CD8-positive, alpha-beta memory T cell (primary cell): ENCODE results near the gene IKZF1. TPM values are rescaled to one million over a fixed set of nuclear protein-coding genes. Genes with fewer than 3 reads are reported as not detected.

Source experiments
- CTCF ChIA-PET: fragments of 350-600 bp; sonication (Branson Sonifier 250); formaldehyde crosslinking; loops from one replicate; lab custom pipeline; 2021; ENCODE audit warnings: antibody characterized with exemption; lab: Charles Lee
- POLR2A ChIA-PET: fragments of 350-600 bp; sonication (Branson Sonifier 250); formaldehyde crosslinking; loops from one replicate; lab custom pipeline; 2021; ENCODE audit warnings: antibody characterized with exemption; lab: Charles Lee
- DNase-seq, 5 donors: peaks; one replicate each; pipeline versions ENCODE4 v3.0.0 to v3.0.0-alpha.2; 2020 to 2022; ENCODE audit warnings: mixed read lengths in 1 of 5
- H3K27ac ChIP-seq: one replicate; pipeline ENCODE4 v1.7.0; 2013; ENCODE audit warnings: low read depth, mild to moderate bottlenecking, low read length, moderate library complexity
- H3K27me3 ChIP-seq: 2 replicates; pipeline ENCODE4 v1.7.0; 2013; ENCODE audit warnings: low read length, mild to moderate bottlenecking; ENCODE audit not compliant: insufficient read depth, poor library complexity, severe bottlenecking
- H3K36me3 ChIP-seq: 2 replicates; pipeline ENCODE4 v1.7.0; 2013; ENCODE audit warnings: mild to moderate bottlenecking, low read length, moderate library complexity; ENCODE audit not compliant: insufficient read depth
- H3K4me1 ChIP-seq: 2 replicates; pipeline ENCODE4 v1.7.0; 2013; ENCODE audit warnings: mild to moderate bottlenecking, low read length, moderate library complexity; ENCODE audit not compliant: insufficient read depth
- H3K4me3 ChIP-seq: 2 replicates; pipeline ENCODE4 v1.7.0; 2013; ENCODE audit warnings: mild to moderate bottlenecking, low read length
- H3K9me3 ChIP-seq: 2 replicates; pipeline ENCODE4 v1.7.0; 2013; ENCODE audit warnings: mild to moderate bottlenecking, low read length
- H3K27ac Mint-ChIP-seq, 8 donors: one replicate each; pipeline ENCODE4 v1.8.0; 2020 to 2021; ENCODE audit warnings: mixed read lengths in 8 of 8, mild to moderate bottlenecking in 6 of 8, inconsistent platforms in 3 of 8, moderate library complexity in 3 of 8
- H3K27me3 Mint-ChIP-seq, 2 donors: one replicate each; pipeline ENCODE4 v1.8.0; 2020 to 2021; ENCODE audit warnings: mixed read lengths in 2 of 2, mild to moderate bottlenecking in 1 of 2, moderate library complexity in 1 of 2
- H3K36me3 Mint-ChIP-seq, 3 donors: one replicate each; pipeline ENCODE4 v1.8.0; 2020 to 2021; ENCODE audit warnings: mixed read lengths in 3 of 3, inconsistent platforms in 1 of 3, mild to moderate bottlenecking in 1 of 3
- H3K4me1 Mint-ChIP-seq, 3 donors: one replicate each; pipeline ENCODE4 v1.8.0; 2020 to 2021; ENCODE audit warnings: mixed read lengths in 3 of 3, inconsistent platforms in 1 of 3, mild to moderate bottlenecking in 1 of 3
- H3K4me3 Mint-ChIP-seq, 7 donors: one replicate each; pipeline ENCODE4 v1.8.0; 2020 to 2021; ENCODE audit warnings: mixed read lengths in 7 of 7, mild to moderate bottlenecking in 6 of 7, moderate library complexity in 4 of 7, inconsistent platforms in 2 of 7
- H3K9me3 Mint-ChIP-seq, 5 donors: one replicate each; pipeline ENCODE4 v1.8.0; 2020 to 2022; ENCODE audit warnings: mixed read lengths in 5 of 5, mild to moderate bottlenecking in 3 of 5, moderate library complexity in 2 of 5, inconsistent platforms in 1 of 5
- polyA plus RNA-seq: library from polyadenylated mRNA; unstranded; fragments of 300-500 nt; fragmentation: Illumina TruSeq; gene quantifications from one replicate; pipeline ENCODE4 v1.2.3, GENCODE V29; 2021
- total RNA-seq, 2 experiments: library from RNA; stranded (reverse); gene quantifications; one replicate each; pipeline ENCODE4 v1.2.3, GENCODE V29; 2021

IKZF1 gene
- total and polyA plus RNA-seq, 3 experiments from 2014 or later = 225 to 238 (median 226) TPM

DNA sequence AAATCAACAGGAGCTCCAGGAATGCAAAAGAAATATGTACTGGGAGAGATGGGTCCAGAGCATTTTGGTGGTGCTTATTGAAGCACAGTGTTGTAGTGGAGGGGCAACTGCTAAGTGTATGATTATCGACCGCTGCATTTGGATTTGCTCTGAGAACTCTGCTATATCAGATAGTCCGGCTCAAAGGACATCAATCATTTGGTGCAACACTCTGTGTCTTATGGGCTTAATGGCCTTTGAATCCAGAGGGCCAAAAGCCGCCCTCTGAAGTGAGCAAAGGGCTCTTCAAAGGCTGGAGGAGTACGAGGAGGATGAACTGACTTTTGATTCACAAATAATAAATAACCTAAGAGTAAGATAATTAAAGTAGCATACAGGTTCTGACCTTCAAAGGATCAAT, 9.4 kb upstream of the IKZF1 start:
- peaks cover 15 to 50% (median 46%) of the 10 kb centered on the region in 3 donors for H3K4me1 Mint-ChIP-seq
- H3K27ac Mint-ChIP-seq = no peak overlapping the region
- H3K4me3 ChIP-seq = no peak overlapping the region
- H3K4me3 Mint-ChIP-seq = no peak overlapping the region
- H3K4me1 ChIP-seq = peaks cover 4% of the 10 kb centered on the region
- no peaks in the 10 kb centered on the region for H3K36me3 ChIP-seq
- ChIA-PET POLR2A (no interaction called here), CTCF (interaction anchor here (0.7 to 1.8 kb wide), 2 partner anchors 28 to 90 kb away, joined by 4 to 5 read pairs; no protein-coding TSS in a partner anchor)
- DNase-seq = no peak
- no peaks in the 10 kb centered on the region for H3K36me3 Mint-ChIP-seq
- no peaks in the 10 kb centered on the region for H3K9me3 Mint-ChIP-seq
- no peaks in the 10 kb centered on the region for H3K27me3 ChIP-seq
- peaks cover 0 to 2% of the 10 kb centered on the region in 2 donors for H3K27me3 Mint-ChIP-seq
- no peaks in the 10 kb centered on the region for H3K9me3 ChIP-seq
- H3K27ac ChIP-seq = no peak overlapping the region

DNA sequence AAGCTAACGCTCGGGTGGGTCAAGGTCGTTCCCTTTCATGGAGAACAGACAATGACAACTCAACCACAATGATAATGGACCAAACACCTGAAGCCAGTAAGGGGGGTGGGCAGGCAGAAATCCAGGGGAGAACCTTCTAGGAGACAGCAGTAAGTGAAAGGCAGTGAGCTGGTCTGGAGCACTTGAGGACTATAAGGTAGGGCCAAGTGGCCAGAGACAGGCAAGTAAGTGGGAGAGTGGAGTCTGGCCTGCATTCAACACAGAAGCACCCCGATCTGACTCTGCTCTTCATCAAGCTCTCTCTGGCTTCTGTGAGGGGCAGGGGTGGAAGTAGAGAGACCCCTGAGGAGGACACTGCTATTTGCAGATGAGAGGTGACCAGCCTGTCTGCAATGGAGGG, 7.7 kb upstream of the IKZF1 start:
- CTCF ChIA-PET = interaction anchor here (0.7 to 1.8 kb wide), 5 partner anchors 8 to 91 kb away, joined by 3 to 4 read pairs (median 3); partner anchors contain the start of gene IKZF1
- H3K9me3 Mint-ChIP-seq = no peaks in the 10 kb centered on the region
- no peak overlapping the region for H3K27ac ChIP-seq

DNA sequence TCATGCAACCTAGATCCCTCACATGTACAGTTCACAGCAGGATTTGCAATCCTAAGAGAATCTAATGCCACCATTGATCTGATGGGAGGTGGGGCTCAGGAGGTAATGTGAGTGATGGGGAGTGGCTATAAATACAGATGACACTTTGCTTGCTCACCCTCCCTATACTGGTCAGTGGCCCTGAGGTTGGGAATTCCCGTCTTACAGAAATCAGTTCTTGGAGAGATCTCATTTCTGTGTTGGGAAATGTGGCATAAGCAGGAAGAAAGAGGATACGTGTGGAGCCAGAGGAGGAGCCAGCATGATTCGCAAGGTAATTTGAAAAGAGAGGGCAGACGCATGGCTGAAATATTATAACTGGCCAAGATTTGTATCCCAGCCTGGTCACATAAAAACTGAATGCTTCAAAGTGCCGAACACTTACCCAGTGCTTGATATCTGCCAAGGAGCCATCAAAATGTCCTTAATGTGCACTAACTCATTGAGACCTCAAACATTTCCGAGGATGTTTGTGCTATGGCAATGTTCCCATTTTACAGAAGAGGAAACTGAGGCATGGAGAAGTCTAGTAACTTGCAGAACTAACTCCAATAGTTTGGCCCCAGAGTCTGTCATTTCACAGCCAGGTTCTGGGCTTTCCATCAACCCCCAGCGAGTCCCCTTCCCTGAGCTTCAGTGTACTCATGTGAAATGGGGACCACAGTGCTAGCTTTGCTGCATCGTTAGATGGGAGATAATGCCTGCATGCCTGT, 5.5 kb upstream of the IKZF1 start:
- H3K4me1 Mint-ChIP-seq = peaks cover 27 to 59% (median 54%) of the 10 kb centered on the region in 3 donors

More for the DNA sequence above, 7.7 kb upstream of the IKZF1 start:
- H3K36me3 ChIP-seq = no peaks in the 10 kb centered on the region
- no peak overlapping the region for H3K4me3 Mint-ChIP-seq
- H3K4me1 ChIP-seq = peaks cover 19% of the 10 kb centered on the region
- H3K36me3 Mint-ChIP-seq = no peaks in the 10 kb centered on the region
- H3K27me3 Mint-ChIP-seq = peaks cover 0 to 2% of the 10 kb centered on the region in 2 donors
- H3K4me1 Mint-ChIP-seq = peaks cover 23 to 65% (median 62%) of the 10 kb centered on the region in 3 donors
- no peaks in the 10 kb centered on the region for H3K27me3 ChIP-seq
- POLR2A ChIA-PET = no interaction called here
- no peak for DNase-seq
- H3K4me3 ChIP-seq = no peak overlapping the region
- H3K27ac Mint-ChIP-seq = peak overlapping the region in 1 of 8 donors; percentile 9
- no peaks in the 10 kb centered on the region for H3K9me3 ChIP-seq

GRCh38 chr7:50300336-50300735, 4.2 kb upstream of the IKZF1 start:
- Histone ChIP-seq H3K36me3 (no peaks in the 10 kb centered on the region), H3K4me3 (peak overlapping the region; percentile 30), H3K27me3 (no peaks in the 10 kb centered on the region), H3K9me3 (no peaks in the 10 kb centered on the region), H3K27ac (no peak overlapping the region), H3K4me1 (peaks cover 35% of the 10 kb centered on the region)
- Mint-ChIP-seq H3K27me3 (peaks cover 0 to 2% of the 10 kb centered on the region in 2 donors), H3K4me1 (peaks cover 27 to 58% (median 52%) of the 10 kb centered on the region in 3 donors), H3K4me3 (peak overlapping the region in 5 of 7 donors; percentile 6 to 64 (median 14)), H3K9me3 (no peaks in the 10 kb centered on the region), H3K27ac (peak overlapping the region in 7 of 8 donors; percentile 4 to 80 (median 66)), H3K36me3 (peaks cover 4 to 10% (median 4%) of the 10 kb centered on the region in 3 donors)
- ChIA-PET CTCF (interaction anchor here (0.7 to 2.0 kb wide), 11 partner anchors 14 to 157 kb away, joined by 3 to 5 read pairs (median 4); no protein-coding TSS in a partner anchor), POLR2A (interaction anchor here (0.8 to 1.4 kb wide), 2 partner anchors 26 to 60 kb away, joined by 3 read pairs; no protein-coding TSS in a partner anchor)
- DNase-seq = no peak

More for the DNA sequence above, 5.5 kb upstream of the IKZF1 start:
- peak overlapping the region in 4 of 8 donors; percentile 5 to 58 (median 36) for H3K27ac Mint-ChIP-seq
- no peaks in the 10 kb centered on the region for H3K27me3 Mint-ChIP-seq
- no peaks in the 10 kb centered on the region for H3K9me3 ChIP-seq
- H3K4me3 Mint-ChIP-seq = peak overlapping the region in 2 of 7 donors; percentile 3 to 17
- H3K36me3 Mint-ChIP-seq = peaks cover 0 to 3% (median 0%) of the 10 kb centered on the region in 3 donors
- H3K4me3 ChIP-seq = no peak overlapping the region
- peaks cover 35% of the 10 kb centered on the region for H3K4me1 ChIP-seq
- no peaks in the 10 kb centered on the region for H3K9me3 Mint-ChIP-seq
- CTCF ChIA-PET = interaction anchor here (1.2 to 1.3 kb wide), 2 partner anchors 26 to 92 kb away, joined by 3 to 5 read pairs; no protein-coding TSS in a partner anchor
- H3K27ac ChIP-seq = no peak overlapping the region
- DNase-seq = no peak
- H3K36me3 ChIP-seq = no peaks in the 10 kb centered on the region
- POLR2A ChIA-PET = no interaction called here
- H3K27me3 ChIP-seq = no peaks in the 10 kb centered on the region

- Histone ChIP-seq H3K27ac (no peak overlapping the region), H3K4me3 (peak overlapping the region; percentile 59)
These were observed 1.8 kb upstream of the IKZF1 start for GRCh38 chr7:50302486-50303334.

GRCh38 chr7:50303335-50304128, 984 bp upstream of the IKZF1 start:
- CTCF ChIA-PET = interaction anchor here (1.0 to 26.5 kb wide), 4 partner anchors 31 to 97 kb away, joined by 3 to 815 read pairs (median 22); no protein-coding TSS in a partner anchor
- peak in 3 of 5 donors; percentile 34 to 54 (median 44) for DNase-seq

More at GRCh38 chr7:50302486-50303334, 1.8 kb upstream of the IKZF1 start:
- Histone ChIP-seq H3K36me3 (no peaks in the 10 kb centered on the region), H3K9me3 (no peaks in the 10 kb centered on the region), H3K4me1 (peaks cover 35% of the 10 kb centered on the region), H3K27me3 (no peaks in the 10 kb centered on the region)
- DNase-seq = no peak
- ChIA-PET CTCF (interaction anchor here (1.0 to 26.5 kb wide), 3 partner anchors 30 to 96 kb away, joined by 3 to 815 read pairs (median 35); no protein-coding TSS in a partner anchor), POLR2A (interaction anchor here (0.6 to 2.6 kb wide), 2 partner anchors 20 to 35 kb away, joined by 15 to 17 read pairs; no protein-coding TSS in a partner anchor)
- H3K27me3 Mint-ChIP-seq = peaks cover 0 to 2% of the 10 kb centered on the region in 2 donors
- H3K4me3 Mint-ChIP-seq = peak overlapping the region; percentile 80 to 93 (median 86)
- no peaks in the 10 kb centered on the region for H3K9me3 Mint-ChIP-seq
- H3K36me3 Mint-ChIP-seq = peaks cover 13 to 33% (median 15%) of the 10 kb centered on the region in 3 donors
- peak overlapping the region; percentile 68 to 91 (median 83) for H3K27ac Mint-ChIP-seq
- H3K4me1 Mint-ChIP-seq = peaks cover 30 to 48% (median 47%) of the 10 kb centered on the region in 3 donors

More at GRCh38 chr7:50303335-50304128, 984 bp upstream of the IKZF1 start:
- H3K4me1 ChIP-seq = peaks cover 43% of the 10 kb centered on the region
- Mint-ChIP-seq H3K36me3 (peaks cover 13 to 41% (median 15%) of the 10 kb centered on the region in 3 donors), H3K9me3 (no peaks in the 10 kb centered on the region), H3K4me3 (peak overlapping the region; percentile 80 to 93 (median 83)), H3K27me3 (peaks cover 0 to 2% of the 10 kb centered on the region in 2 donors), H3K4me1 (peaks cover 38 to 56% (median 56%) of the 10 kb centered on the region in 3 donors), H3K27ac (peak overlapping the region; percentile 56 to 91 (median 76))
- no peak overlapping the region for H3K27ac ChIP-seq
- no peaks in the 10 kb centered on the region for H3K36me3 ChIP-seq
- POLR2A ChIA-PET = interaction anchor here (0.6 to 4.8 kb wide), 7 partner anchors 15 to 98 kb away, joined by 4 to 49 read pairs (median 15); no protein-coding TSS in a partner anchor
- H3K4me3 ChIP-seq = peak overlapping the region; percentile 59
- no peaks in the 10 kb centered on the region for H3K27me3 ChIP-seq
- H3K9me3 ChIP-seq = no peaks in the 10 kb centered on the region
